ENCODE measurements around the gene SORBS1. TPM values are rescaled to one million over a fixed set of nuclear protein-coding genes. Genes with fewer than 3 reads are reported as not detected.

SORBS1 gene
- total RNA-seq, 1 experiment from 2014 or later = 36.6 TPM

GRCh38 chr10:95440756-95441546 lies 120.2 kb downstream of the SORBS1 start:
- DNase-seq (ENCODE audit: low read depth, low spot score) = no peak
- in situ Hi-C loops (cut with HindIII; ENCODE audit: low pct_unique_long_range_greater_than_20kb, low sequenced_read_pairs) = no loop called here

GRCh38 chr10:95440038-95440725 lies 121.0 kb downstream of the SORBS1 start:
- in situ Hi-C loops (cut with HindIII; ENCODE audit: low pct_unique_long_range_greater_than_20kb, low sequenced_read_pairs) = no loop called here
- no peak for DNase-seq (ENCODE audit: low read depth, low spot score)

GRCh38 chr10:95438781-95439180 lies 122.4 kb downstream of the SORBS1 start:
- DNase-seq (ENCODE audit: low read depth, low spot score) = no peak
- in situ Hi-C loops (cut with HindIII; ENCODE audit: low pct_unique_long_range_greater_than_20kb, low sequenced_read_pairs) = no loop called here

GRCh38 chr10:95437669-95438068 lies 123.5 kb downstream of the SORBS1 start:
- no peak for DNase-seq (ENCODE audit: low read depth, low spot score)
- in situ Hi-C loops (cut with HindIII; ENCODE audit: low pct_unique_long_range_greater_than_20kb, low sequenced_read_pairs) = no loop called here

- in situ Hi-C loops (cut with HindIII; ENCODE audit: low pct_unique_long_range_greater_than_20kb, low sequenced_read_pairs) = no loop called here
- DNase-seq (ENCODE audit: low read depth, low spot score) = no peak
Observed at GRCh38 chr10:95435548-95436279, 125.5 kb downstream of the SORBS1 start.

- DNase-seq (ENCODE audit: low read depth, low spot score) = no peak
- in situ Hi-C loops (cut with HindIII; ENCODE audit: low pct_unique_long_range_greater_than_20kb, low sequenced_read_pairs) = no loop called here
Observed at GRCh38 chr10:95434583-95434982, 126.6 kb downstream of the SORBS1 start.

GRCh38 chr10:95431900-95432342 lies 129.2 kb downstream of the SORBS1 start:
- in situ Hi-C loops (cut with HindIII; ENCODE audit: low pct_unique_long_range_greater_than_20kb, low sequenced_read_pairs) = no loop called here
- no peak for DNase-seq (ENCODE audit: low read depth, low spot score)

GRCh38 chr10:95430231-95430951 lies 130.8 kb downstream of the SORBS1 start:
- in situ Hi-C loops (cut with HindIII; ENCODE audit: low pct_unique_long_range_greater_than_20kb, low sequenced_read_pairs) = no loop called here
- DNase-seq (ENCODE audit: low read depth, low spot score) = peak; percentile 70

GRCh38 chr10:95429639-95430038 lies 131.5 kb downstream of the SORBS1 start:
- no peak for DNase-seq (ENCODE audit: low read depth, low spot score)
- in situ Hi-C loops (cut with HindIII; ENCODE audit: low pct_unique_long_range_greater_than_20kb, low sequenced_read_pairs) = no loop called here

- in situ Hi-C loops (cut with HindIII; ENCODE audit: low pct_unique_long_range_greater_than_20kb, low sequenced_read_pairs) = no loop called here
- DNase-seq (ENCODE audit: low read depth, low spot score) = no peak
Observed at GRCh38 chr10:95428701-95429100, 132.5 kb downstream of the SORBS1 start.

- in situ Hi-C loops (cut with HindIII; ENCODE audit: low pct_unique_long_range_greater_than_20kb, low sequenced_read_pairs) = no loop called here
Observed at GRCh38 chr10:95426482-95426881, 134.7 kb downstream of the SORBS1 start.

GRCh38 chr10:95425592-95426465 lies 135.3 kb downstream of the SORBS1 start:
- in situ Hi-C loops (cut with HindIII; ENCODE audit: low pct_unique_long_range_greater_than_20kb, low sequenced_read_pairs) = no loop called here
- no peak for DNase-seq (ENCODE audit: low read depth, low spot score)

More at GRCh38 chr10:95426482-95426881, 134.7 kb downstream of the SORBS1 start:
- no peak for DNase-seq (ENCODE audit: low read depth, low spot score)

- in situ Hi-C loops (cut with HindIII; ENCODE audit: low pct_unique_long_range_greater_than_20kb, low sequenced_read_pairs) = no loop called here
- DNase-seq (ENCODE audit: low read depth, low spot score) = no peak
Observed at GRCh38 chr10:95423164-95424005, 137.8 kb downstream of the SORBS1 start.

- DNase-seq (ENCODE audit: low read depth, low spot score) = peak; percentile 92
- in situ Hi-C loops (cut with HindIII; ENCODE audit: low pct_unique_long_range_greater_than_20kb, low sequenced_read_pairs) = no loop called here
Observed at GRCh38 chr10:95422233-95422632, 138.9 kb downstream of the SORBS1 start.

- in situ Hi-C loops (cut with HindIII; ENCODE audit: low pct_unique_long_range_greater_than_20kb, low sequenced_read_pairs) = no loop called here
- no peak for DNase-seq (ENCODE audit: low read depth, low spot score)
Observed at GRCh38 chr10:95421782-95422181, 139.4 kb downstream of the SORBS1 start.

- no peak for DNase-seq (ENCODE audit: low read depth, low spot score)
- in situ Hi-C loops (cut with HindIII; ENCODE audit: low pct_unique_long_range_greater_than_20kb, low sequenced_read_pairs) = no loop called here
Observed at GRCh38 chr10:95419399-95419798, 141.8 kb downstream of the SORBS1 start.
